Thoracic aorta (tissue), 2 donors: ENCODE data around the gene ZSCAN5B. TPM values are rescaled to one million over a fixed set of nuclear protein-coding genes. Genes with fewer than 3 reads are reported as not detected.
"Not testable (repeated sequence)": the region's sequence is repeated elsewhere in the genome, so short reads cannot be mapped to it uniquely, and the experiment has no call there.

Experiments used
- ATAC-seq: fragments of 150-250 bp; one replicate; pipeline ENCODE4 v1.8.0; 2017; ENCODE audit warnings: low read depth; ENCODE audit not compliant: insufficient number of reproducible peaks, low FRiP score
- DNase-seq: peaks from one replicate; pipeline ENCODE4 v3.0.0-alpha.2; 2020; ENCODE audit warnings: low spot score
- H3K27ac ChIP-seq, 2 donors: fragments of 200-600 bp; sonication (generic); 1 replicate in 1 of 2; 2 replicates in 1 of 2; pipeline ENCODE4 v1.5.1; 2016; ENCODE audit warnings: mild to moderate bottlenecking in 2 of 2, moderate library complexity in 2 of 2
- H3K27me3 ChIP-seq: fragments of 200-600 bp; sonication (generic); replicated peaks from 2 replicates; pipeline ENCODE4 v1.6.0; 2016; ENCODE audit warnings: mild to moderate bottlenecking; ENCODE audit not compliant: insufficient read depth
- H3K36me3 ChIP-seq: fragments of 200-600 bp; sonication (generic); one replicate; pipeline ENCODE4 v1.5.1; 2016
- H3K4me1 ChIP-seq, 2 donors: fragments of 200-600 bp; sonication (generic); 1 replicate in 1 of 2; 2 replicates in 1 of 2; pipeline versions ENCODE4 v1.5.1 to v1.6.0; 2016; ENCODE audit warnings: low read depth in 2 of 2, mild to moderate bottlenecking in 1 of 2; ENCODE audit not compliant: control insufficient read depth in 1 of 2
- H3K4me3 ChIP-seq: fragments of 200-600 bp; sonication (generic); 2 replicates; pipeline ENCODE4 v1.5.1; 2016; ENCODE audit warnings: mild to moderate bottlenecking
- H3K9me3 ChIP-seq: fragments of 200-600 bp; sonication (generic); 2 replicates; pipeline ENCODE4 v1.5.1; 2016
- CTCF ChIP-seq: fragments of 200-600 bp; sonication (generic); IDR thresholded peaks from one replicate; pipeline ENCODE4 v1.5.1; 2019; ENCODE audit warnings: antibody characterized with exemption
- total RNA-seq, 2 donors: library from RNA; depleted of rRNA; stranded (reverse); fragments of >200 nt; gene quantifications; one replicate each; pipeline versions ENCODE4 v1.1.0 to v1.2.3, GENCODE V29; 2016

The ZSCAN5B gene
- total RNA-seq, 2 donors from 2014 or later, result not detected

- ATAC-seq (no peak), DNase-seq (no peak)
- no peak overlapping the region for H3K27ac ChIP-seq
- no peak for TF ChIP-seq CTCF
- peaks cover 19% of the 10 kb centered on the region for H3K36me3 ChIP-seq
- H3K4me1 ChIP-seq, result no peaks in the 10 kb centered on the region
- H3K9me3 ChIP-seq, result no peaks in the 10 kb centered on the region
- no peak overlapping the region for H3K4me3 ChIP-seq
- H3K27me3 ChIP-seq, result no peaks in the 10 kb centered on the region
Observed at GRCh38 chr19:56155124-56155687, 42.4 kb downstream of the ZSCAN5B start.

- no peaks in the 10 kb centered on the region for H3K9me3 ChIP-seq
- no peak overlapping the region for H3K4me3 ChIP-seq
- no peak for TF ChIP-seq CTCF
- ATAC-seq, result no peak
- no peak for DNase-seq
- peaks cover 8% of the 10 kb centered on the region for H3K36me3 ChIP-seq
- H3K4me1 ChIP-seq, result no peaks in the 10 kb centered on the region
- no peak overlapping the region for H3K27ac ChIP-seq
- H3K27me3 ChIP-seq, result no peaks in the 10 kb centered on the region
Observed at GRCh38 chr19:56153507-56153906, 44.1 kb downstream of the ZSCAN5B start.

GRCh38 chr19:56152644-56153043 lies 44.9 kb downstream of the ZSCAN5B start:
- no peaks in the 10 kb centered on the region for H3K4me1 ChIP-seq
- H3K27ac ChIP-seq, result no peak overlapping the region
- peaks cover 11% of the 10 kb centered on the region for H3K36me3 ChIP-seq
- H3K27me3 ChIP-seq, result no peaks in the 10 kb centered on the region
- no peak for TF ChIP-seq CTCF
- H3K4me3 ChIP-seq, result no peak overlapping the region
- DNase-seq (no peak), ATAC-seq (no peak)
- H3K9me3 ChIP-seq, result no peaks in the 10 kb centered on the region

- DNase-seq (no peak), ATAC-seq (no peak)
- Histone ChIP-seq H3K36me3 (peaks cover 12% of the 10 kb centered on the region), H3K4me1 (no peaks in the 10 kb centered on the region), H3K27ac (no peak overlapping the region), H3K9me3 (no peaks in the 10 kb centered on the region), H3K27me3 (no peaks in the 10 kb centered on the region), H3K4me3 (no peak overlapping the region)
- no peak for TF ChIP-seq CTCF
Observed at GRCh38 chr19:56150358-56150757, 47.2 kb downstream of the ZSCAN5B start.

GRCh38 chr19:56149656-56150038 lies 47.9 kb downstream of the ZSCAN5B start:
- H3K27ac ChIP-seq, result no peak overlapping the region

GRCh38 chr19:56148955-56149655 lies 48.5 kb downstream of the ZSCAN5B start:
- ATAC-seq, DNase-seq, H3K27me3 ChIP-seq, H3K27ac ChIP-seq, H3K4me3 ChIP-seq, H3K4me1 ChIP-seq, H3K9me3 ChIP-seq: not testable (repeated sequence)
- H3K36me3 ChIP-seq, result peaks cover 12% of the 10 kb centered on the region

More at GRCh38 chr19:56149656-56150038, 47.9 kb downstream of the ZSCAN5B start:
- ATAC-seq (no peak), DNase-seq (no peak)
- Histone ChIP-seq H3K4me1 (no peaks in the 10 kb centered on the region), H3K27me3 (no peaks in the 10 kb centered on the region), H3K4me3 (no peak overlapping the region), H3K9me3 (no peaks in the 10 kb centered on the region), H3K36me3 (peaks cover 12% of the 10 kb centered on the region)
- no peak for TF ChIP-seq CTCF
